Measurements from ENCODE around the gene VWA3A.

GRCh38 chr16:22071331-22071910 is 20.9 kb upstream of the VWA3A start:
- TF ChIP-seq CTCF (conservative IDR thresholded peaks at IDR 0.05 in 1 of 2, IDR thresholded peaks at IDR 0.05 in 1 of 2; ENCODE audit: low read depth in 1 of 2, low read length in 2 of 2) (no peak), EZH2 (IDR thresholded peaks at IDR 0.05; ENCODE audit: low read length, missing control alignments) (no peak)
